GM19324 (cell line): Measurements from ENCODE around the gene GMFB.
A peak's percentile ranks its signal among the peaks of the same experiment; 100 is the strongest.

ENCODE experiments used
- ATAC-seq: cut with Tn5 transposase; IDR thresholded peaks from one replicate; pipeline ENCODE4 v1.9.1; 2021; ENCODE audit warnings: mild to moderate bottlenecking, moderate library complexity; ENCODE audit not compliant: unreplicated experiment, low FRiP score

Gene GMFB

DNA sequence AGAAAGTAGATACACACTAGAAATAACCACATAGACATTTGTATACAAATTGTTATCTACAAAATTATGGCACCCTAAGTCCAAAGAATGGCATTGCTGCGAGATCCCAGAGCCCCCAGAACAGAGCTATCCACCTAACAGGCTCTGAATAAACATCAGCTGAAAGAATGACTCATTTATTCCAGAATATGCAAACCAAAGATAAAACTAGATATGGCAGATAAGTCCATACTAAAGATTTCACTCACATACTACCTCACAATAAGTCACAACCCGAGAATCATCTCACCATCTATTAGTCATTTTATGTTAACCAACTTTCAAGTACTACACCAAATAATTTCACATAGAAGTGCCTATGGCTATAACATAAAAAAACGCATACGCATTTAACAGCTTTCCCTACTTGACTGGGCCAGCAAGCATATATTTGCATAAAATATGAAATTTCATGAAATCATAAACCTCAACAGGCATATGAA is 53.2 kb downstream of the GMFB start:
- ATAC-seq, result peak; percentile 49

DNA sequence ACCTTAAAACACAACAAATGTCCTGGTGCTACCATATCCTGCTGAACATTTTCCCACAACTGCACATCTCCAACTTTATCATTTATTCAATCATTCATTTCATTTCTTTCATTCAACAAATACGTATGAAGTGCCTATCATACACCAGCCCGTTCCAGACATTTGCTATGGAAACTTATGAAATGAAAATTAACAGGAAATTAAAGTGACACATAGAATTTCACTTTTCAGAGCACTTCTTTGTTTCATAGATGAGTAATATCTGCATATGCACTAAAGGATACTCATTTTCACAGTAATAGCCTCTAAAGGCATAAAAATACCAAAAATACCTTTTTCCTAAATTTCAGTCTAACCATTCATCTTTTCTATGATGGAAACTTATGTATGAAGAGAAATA is 60.3 kb downstream of the GMFB start:
- ATAC-seq, result no peak

- ATAC-seq, result no peak
Measured at GRCh38 chr14:54427871-54428270, 60.9 kb downstream of the GMFB start.

GRCh38 chr14:54425537-54426274 is 63.1 kb downstream of the GMFB start:
- no peak for ATAC-seq

DNA sequence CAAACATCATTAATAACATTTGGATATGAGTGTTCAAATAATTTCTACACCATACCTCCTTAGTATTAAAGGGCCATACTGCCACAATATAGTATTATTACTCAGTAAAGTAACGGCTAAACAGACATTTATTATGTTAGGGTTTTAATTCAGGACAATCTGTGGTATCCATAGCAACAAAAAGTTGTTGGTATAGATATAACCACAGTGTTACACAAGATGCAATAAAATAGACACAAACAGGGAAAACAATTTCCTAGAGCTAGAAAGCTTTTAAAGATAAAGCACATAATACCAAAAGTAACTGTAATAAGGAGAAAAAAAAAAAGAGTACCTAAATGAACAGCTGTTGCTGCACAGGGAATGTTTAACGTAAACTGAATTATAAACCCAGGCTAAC is 63.7 kb downstream of the GMFB start:
- ATAC-seq, result no peak
